HG03196 (cell line): ENCODE results near the gene PLD1.

Experiments used
- ATAC-seq: cut with Tn5 transposase; IDR thresholded peaks from one replicate; pipeline ENCODE4 v1.9.1; 2021; ENCODE audit not compliant: unreplicated experiment

PLD1 gene

DNA sequence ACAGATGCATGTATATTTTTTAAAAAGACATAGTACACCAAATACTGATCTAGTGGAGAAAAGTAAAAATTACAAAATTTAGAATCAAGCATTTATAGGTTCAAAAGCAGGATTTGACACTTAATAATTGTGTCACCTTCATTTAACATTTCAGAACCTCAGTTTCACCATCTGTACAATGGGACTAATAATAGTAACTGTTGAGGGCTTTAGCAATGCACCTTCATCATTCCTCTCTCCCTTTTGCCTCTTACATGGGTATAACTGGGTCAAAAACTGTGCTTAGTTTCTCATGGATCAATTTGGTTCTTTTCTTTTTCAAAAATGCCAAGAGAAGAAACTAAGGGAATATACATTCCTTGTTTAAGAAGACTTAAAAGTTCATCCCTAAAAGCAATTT, 27.4 kb upstream of the PLD1 start:
- no peak for ATAC-seq

DNA sequence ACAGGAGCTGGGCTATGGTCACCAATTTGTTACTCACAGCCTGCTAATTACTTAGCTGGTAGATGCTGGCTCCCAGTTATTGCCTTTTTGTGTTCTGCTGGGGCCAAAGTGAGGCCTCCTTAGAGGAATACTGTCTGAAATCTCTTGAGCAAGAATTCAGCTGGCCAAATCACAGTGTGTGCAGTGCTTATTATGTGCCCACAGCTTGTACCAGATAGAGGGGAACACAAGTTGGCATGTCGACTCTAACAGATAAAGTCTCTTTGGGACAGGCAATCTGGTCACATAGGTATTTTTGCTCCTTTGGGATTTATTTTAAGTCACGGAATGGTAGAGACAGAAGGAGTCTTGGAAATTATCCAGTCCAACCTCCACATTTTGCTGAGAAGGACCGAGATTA, 26.6 kb upstream of the PLD1 start:
- ATAC-seq, result no peak

GRCh38 chr3:171835613-171836012, 25.3 kb upstream of the PLD1 start:
- ATAC-seq, result no peak

DNA sequence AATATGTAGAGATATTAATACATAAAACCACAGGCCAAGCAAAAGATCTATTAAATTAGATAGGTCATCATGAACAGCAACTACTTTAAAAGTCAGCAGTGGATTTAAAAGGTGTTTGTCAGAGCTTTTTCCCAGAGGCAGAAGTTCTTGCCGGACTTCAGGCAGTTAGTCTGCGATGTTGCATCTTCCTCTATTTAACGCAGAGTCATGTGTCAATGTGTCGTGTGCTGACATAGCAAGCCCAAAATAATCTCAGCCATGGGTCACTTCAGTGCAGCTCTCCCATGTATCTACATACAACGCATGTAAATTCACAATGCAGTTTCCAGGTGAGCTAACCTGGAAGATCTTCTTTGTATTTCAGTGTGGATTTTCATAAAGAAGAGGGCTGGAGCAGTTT, 24.8 kb upstream of the PLD1 start:
- no peak for ATAC-seq

DNA sequence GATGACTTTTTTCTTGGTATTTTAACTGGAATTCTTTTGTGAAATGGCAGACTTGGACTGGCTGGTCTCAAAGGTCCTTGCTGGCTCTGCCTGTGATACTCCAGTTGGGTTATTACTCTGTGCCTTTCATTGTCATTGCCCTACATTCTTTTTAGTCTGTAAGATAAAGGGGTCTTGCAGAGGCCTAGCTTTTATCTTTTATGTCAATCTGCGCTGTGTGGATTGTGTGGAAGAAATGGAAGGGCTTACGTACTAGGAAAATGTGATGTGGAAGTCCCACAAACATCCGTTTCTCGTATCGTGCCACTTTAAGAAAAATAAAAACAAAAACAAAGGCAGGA, 24.1 kb upstream of the PLD1 start:
- no peak for ATAC-seq

DNA sequence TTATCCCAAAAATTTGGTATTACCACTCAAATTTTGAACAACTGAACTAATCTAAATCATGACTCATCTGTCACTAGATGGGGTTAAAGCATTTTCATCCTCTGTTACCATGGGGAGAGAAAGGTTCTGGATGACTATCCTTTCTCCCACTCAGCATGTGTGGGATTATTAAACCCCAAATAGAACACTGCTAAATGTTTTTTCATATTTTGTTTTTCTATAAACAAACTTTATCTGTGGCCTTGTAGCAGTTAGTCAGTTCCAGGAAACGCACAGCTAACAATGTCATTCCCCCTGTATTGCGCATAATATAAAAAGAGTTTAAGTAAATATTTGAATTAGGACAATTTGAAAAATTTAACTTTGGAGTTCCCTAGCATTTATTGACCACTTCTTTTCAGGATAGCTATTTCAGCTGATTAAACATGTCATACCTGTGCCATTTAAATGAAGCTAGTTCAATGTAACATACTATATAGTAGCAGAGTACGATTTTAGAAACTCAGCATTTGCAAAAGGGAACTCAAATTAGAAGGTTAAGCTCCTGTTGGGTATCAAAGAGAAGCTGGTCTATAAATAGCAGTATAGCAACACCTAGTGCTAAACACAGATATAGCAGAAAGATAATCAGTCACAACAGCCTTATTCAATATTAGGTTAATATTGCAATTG, 23.6 kb upstream of the PLD1 start:
- peak; percentile 51 for ATAC-seq

GRCh38 chr3:171832989-171833388, 22.7 kb upstream of the PLD1 start:
- ATAC-seq, result no peak

DNA sequence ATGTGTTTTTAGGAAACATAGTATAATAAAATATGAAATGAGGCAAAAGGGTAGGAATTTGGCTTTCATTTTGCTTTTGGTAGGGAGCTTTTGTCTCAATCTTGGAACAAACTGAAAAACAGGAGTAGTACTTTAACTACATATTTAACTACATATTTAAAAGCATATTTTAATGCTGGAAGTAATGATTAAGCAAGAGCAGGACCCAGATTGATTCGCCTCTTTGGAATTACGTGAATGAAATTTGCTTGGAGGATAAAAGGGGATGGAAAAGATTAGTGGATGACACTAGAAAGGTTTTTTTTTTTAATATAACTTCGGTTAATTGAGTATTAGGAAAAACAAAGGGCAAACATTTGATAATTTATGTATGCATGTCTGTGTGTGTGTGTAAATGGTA, 21.7 kb upstream of the PLD1 start:
- no peak for ATAC-seq

DNA sequence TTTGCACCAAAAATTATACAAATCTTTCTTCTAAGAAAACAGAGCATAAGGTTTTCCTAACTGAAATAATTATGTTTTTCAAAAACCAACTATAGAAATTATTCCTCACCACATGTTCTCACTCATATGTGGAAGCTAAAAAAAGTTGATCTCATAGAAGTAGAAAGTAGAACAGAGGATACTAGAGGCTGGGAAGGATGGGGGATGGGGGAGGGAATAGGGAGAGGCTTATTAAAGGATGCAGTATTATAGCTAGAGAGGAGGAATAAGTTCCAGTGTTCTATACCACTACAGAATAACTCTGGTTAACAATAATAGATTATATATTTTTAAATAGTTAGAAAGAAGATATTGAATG, 20.2 kb upstream of the PLD1 start:
- no peak for ATAC-seq

GRCh38 chr3:171829841-171830517, 19.7 kb upstream of the PLD1 start:
- ATAC-seq, result peak; percentile 58

- no peak for ATAC-seq
These were observed 18.9 kb upstream of the PLD1 start for GRCh38 chr3:171828902-171829770.

- no peak for ATAC-seq
These were observed 17.7 kb upstream of the PLD1 start for GRCh38 chr3:171827836-171828458.

- ATAC-seq, result no peak
These were observed 17.1 kb upstream of the PLD1 start for GRCh38 chr3:171827385-171827784.

GRCh38 chr3:171825222-171825828, 15.0 kb upstream of the PLD1 start:
- no peak for ATAC-seq

DNA sequence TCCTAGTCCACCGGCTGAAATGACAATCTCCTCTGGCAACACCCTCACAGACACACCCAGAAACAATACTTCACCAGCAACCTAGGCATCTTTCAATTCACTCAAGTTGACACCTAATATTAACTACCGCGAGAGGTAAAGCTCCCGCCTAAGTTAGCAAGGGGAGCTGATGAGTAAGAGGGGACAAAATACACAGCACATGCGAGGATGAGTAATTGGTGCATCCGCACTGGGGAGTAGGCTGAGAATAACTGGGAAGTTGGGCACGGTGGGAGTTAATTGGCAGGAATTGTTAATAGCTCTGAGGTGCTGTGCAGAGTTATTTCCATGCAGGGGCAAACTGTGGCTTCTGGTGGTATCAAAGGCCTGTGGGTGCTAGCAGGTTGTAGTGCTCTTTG, 14.5 kb upstream of the PLD1 start:
- no peak for ATAC-seq

GRCh38 chr3:171824116-171824515, 13.8 kb upstream of the PLD1 start:
- no peak for ATAC-seq

- peak; percentile 78 for ATAC-seq
These were observed 12.3 kb upstream of the PLD1 start for GRCh38 chr3:171822431-171823106.

DNA sequence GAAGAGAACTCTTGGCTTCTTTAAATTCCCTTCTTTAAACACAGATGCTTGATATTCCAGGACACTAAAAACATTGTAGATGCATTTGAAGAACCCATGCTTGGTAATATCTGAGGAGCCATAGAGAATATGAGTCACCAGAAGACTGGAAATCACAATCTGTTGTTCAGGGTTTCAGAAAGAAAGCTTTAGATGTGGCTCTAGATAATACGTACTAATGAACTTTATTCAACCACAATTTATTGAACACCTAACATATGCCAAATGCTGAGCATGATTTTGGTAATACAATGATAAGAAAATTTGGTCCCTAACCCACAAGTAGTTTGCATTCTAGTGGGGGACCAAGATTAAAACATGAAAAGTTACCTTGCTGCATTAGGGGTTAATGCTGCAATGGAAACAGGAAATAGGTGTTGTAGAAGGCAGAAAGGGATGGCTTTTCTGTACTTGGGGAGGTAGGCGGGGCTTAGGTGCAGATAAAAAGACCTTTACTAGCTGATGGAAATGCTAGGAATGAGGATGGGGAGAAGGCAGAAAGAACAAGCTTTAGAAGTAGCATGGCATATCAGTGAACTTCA, 11.6 kb upstream of the PLD1 start:
- no peak for ATAC-seq

DNA sequence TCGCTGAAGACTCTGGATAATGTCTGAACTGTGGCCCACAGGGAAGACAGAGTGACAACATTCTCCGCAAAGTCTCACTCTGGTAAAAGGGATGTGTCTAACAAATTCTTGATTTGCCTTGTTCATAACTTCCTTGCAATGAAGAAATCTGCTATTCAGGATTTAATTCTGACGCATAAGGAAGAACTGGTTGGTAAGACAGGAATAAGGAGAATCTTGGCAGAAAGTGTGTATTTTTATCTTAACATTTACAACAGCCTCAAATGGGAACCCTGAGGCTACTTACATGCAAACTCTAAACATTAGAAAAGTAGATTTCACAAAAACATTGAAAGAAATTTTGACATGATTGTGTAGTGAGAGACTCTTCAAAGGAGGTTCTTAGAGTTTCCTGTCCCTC, 10.8 kb upstream of the PLD1 start:
- no peak for ATAC-seq

- ATAC-seq, result no peak
These were observed 7.0 kb upstream of the PLD1 start for GRCh38 chr3:171817074-171817800.
